Caki2 (cell line): ENCODE results near the gene OR2A2. TPM values are rescaled to one million over a fixed set of nuclear protein-coding genes. Genes with fewer than 3 reads are reported as not detected.
"Not testable (repeated sequence)": the region's sequence is repeated elsewhere in the genome, so short reads cannot be mapped to it uniquely, and the experiment has no call there.

Experiments used
- DNase-seq: peaks from one replicate; pipeline ENCODE4 v3.0.0-alpha.2; 2015; ENCODE audit warnings: low read depth
- in situ Hi-C: cut with HindIII; loops from 2 replicates; pipeline ENCODE4 v1.10.0; 2016; ENCODE audit warnings: low sequenced_read_pairs, low pct_unique_long_range_greater_than_20kb, mixed read lengths
- total RNA-seq: library from RNA; depleted of rRNA; stranded (reverse); fragments of >200 nt; shearing (Covaris generic); gene quantifications from 2 replicates; pipeline ENCODE4 v1.2.3, GENCODE V29; 2014; ENCODE audit warnings: low replicate concordance; rRNA removed

Gene OR2A2
- not detected in 2 replicates for total RNA-seq

GRCh38 chr7:144109283-144109682 lies at the start of gene OR2A2:
Gene OR2A2 (plus strand): TSS chr7:144109583. CDS start chr7:144109583, 0 bp downstream.
- in situ Hi-C loops = no loop called here
- DNase-seq = no peak

- in situ Hi-C loops = no loop called here
- no peak for DNase-seq
Measured at GRCh38 chr7:144063710-144064109, 45.7 kb upstream of the OR2A2 start.

GRCh38 chr7:144069511-144069910 lies 39.9 kb upstream of the OR2A2 start, which contains the start of gene OR2A25:
Gene OR2A25 (plus strand): TSS chr7:144069811. CDS start chr7:144074220, 4,409 bp downstream.
- in situ Hi-C loops = no loop called here
- no peak for DNase-seq

GRCh38 chr7:144069953-144070352 lies 39.4 kb upstream of the OR2A2 start:
- in situ Hi-C loops = no loop called here
- no peak for DNase-seq

- DNase-seq = no peak
- in situ Hi-C loops = no loop called here
Measured at GRCh38 chr7:144074374-144074773, 35.0 kb upstream of the OR2A2 start.

GRCh38 chr7:144085978-144086377 lies 23.4 kb upstream of the OR2A2 start, which contains the start of gene OR2A12:
Gene OR2A12 (plus strand): TSS chr7:144086278. CDS start chr7:144095108, 8,830 bp downstream.
- in situ Hi-C loops = no loop called here
- no peak for DNase-seq

GRCh38 chr7:144086730-144087129 lies 22.7 kb upstream of the OR2A2 start:
- DNase-seq = no peak
- in situ Hi-C loops = no loop called here

DNA sequence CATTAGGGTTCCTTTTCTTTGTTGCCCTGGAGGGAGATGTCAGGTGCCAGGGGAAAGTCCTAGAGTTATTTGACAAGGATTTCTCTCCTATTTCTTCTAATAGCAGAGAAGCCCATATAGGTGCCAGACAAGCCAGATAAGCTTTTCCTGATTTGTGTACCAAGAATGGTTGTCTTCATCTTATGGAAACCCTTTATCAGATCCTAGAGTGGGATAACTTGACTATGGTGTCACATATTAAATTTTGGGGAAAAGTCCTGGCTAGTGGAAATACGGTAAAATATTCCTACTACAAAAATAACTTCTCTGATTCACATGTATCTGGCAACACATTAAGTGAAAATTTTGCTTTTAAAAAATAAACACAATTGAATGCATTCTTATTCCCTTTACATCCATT lies 22.2 kb upstream of the OR2A2 start:
- DNase-seq = no peak
- in situ Hi-C loops = no loop called here

GRCh38 chr7:144090667-144091066 lies 18.7 kb upstream of the OR2A2 start:
- in situ Hi-C loops = no loop called here
- DNase-seq = no peak

- in situ Hi-C loops = no loop called here
- DNase-seq = no peak
Measured at GRCh38 chr7:144098776-144099175, 10.6 kb upstream of the OR2A2 start.

DNA sequence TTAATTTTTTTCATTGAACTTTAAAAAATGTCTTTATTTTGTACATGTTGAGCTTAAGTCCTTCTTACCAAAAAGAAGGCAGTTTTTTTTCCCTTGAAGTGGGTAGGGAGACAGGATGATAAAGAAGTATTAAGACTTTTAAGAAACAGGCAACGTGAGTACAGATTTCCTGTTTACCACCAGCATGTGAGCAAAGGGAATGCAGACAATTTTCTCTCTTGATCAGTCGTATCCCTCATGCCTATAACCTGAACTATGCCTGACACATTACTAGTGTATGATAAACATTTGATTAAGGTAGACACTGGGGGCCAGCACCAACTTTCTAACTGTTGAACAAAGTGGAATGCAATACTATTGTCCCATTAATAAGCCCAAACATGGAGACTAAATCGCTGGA lies 8.8 kb upstream of the OR2A2 start:
- no peak for DNase-seq
- in situ Hi-C loops = no loop called here

DNA sequence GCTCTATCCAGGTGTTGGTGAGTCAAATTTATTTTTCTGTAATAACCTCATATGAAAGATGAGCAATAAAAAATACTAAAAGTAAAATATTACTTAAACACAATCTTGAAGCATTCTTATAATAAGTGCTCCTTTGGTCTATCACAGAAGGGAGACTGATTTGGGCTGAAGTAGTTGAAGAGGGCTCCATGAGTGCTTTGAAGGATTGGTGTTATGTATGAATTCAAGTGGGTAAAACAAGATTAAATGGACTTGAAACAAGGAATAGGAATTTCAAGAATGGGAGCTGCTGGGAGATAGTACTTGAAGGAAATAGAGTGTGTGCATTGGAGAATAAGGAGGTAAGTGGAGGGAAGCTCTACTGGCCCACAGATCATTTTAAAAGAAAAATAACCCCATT lies 7.3 kb upstream of the OR2A2 start:
- in situ Hi-C loops = no loop called here
- DNase-seq = no peak

- in situ Hi-C loops = no loop called here
- no peak for DNase-seq
Measured at GRCh38 chr7:144105211-144105610, 4.2 kb upstream of the OR2A2 start.

GRCh38 chr7:144110272-144110671 lies 889 bp downstream of the OR2A2 start:
- in situ Hi-C loops = no loop called here
- no peak for DNase-seq

DNA sequence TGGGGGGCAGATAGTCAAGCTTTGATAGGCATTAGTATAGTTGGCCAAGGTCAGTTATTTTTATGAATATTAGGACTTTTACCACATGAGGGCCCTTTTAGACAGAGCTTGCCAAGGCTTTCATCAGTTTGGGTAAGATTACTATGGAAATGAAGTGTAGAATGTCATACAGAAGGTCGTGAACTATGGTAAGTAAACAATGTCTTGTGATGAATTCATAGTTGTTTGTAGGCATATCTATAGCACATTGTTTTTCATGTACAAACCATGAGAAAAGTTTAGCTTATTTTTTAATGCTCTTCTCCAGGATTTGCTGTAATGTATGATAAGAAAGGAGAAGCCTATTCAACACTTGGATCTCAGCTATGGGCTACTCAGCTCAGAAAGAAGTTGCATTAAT lies 4.3 kb downstream of the OR2A2 start:
- in situ Hi-C loops = no loop called here
- DNase-seq = no peak

DNA sequence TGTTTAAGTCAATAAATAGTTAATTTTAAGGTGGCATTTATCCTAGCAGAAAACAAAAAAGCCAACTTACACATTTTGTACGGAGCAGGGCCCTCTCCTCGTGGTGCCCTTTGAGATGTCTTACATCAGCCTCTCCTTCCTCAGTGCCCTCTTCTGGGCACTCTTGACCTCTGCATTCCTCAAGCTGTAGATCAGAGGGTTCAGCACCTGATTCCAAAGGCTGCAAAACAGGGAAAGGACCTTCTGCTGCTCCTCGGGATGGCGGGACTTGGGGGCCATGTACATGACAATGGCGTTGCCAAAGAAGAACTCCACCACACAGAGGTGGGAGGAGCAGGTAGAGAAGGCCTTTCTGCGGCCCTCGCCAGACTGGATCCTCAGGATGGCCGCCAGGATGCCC lies 9.0 kb downstream of the OR2A2 start:
- DNase-seq = no peak
- in situ Hi-C loops = no loop called here

DNA sequence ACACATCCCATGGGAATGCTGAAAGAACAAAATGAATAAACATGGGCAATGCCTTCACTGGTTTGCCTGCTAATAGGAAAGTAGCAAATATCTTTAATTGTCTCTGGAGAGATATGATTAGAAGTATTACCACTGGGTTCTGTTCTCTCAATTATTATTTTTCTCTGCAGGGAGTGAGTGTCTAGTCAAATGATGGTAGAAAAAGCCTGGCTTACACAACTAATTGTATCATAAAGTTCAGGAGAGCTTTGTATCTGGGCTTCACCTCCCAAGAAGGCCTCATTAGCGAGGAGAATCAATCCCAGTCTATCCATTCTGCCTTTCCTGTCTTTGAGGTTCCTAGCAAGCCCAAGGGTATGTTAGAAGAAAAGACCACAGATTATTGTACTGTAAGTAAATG lies 13.5 kb downstream of the OR2A2 start, which contains the start of gene OR2A14:
Gene OR2A14 (plus strand): TSS at position 301 of the 400 bp plus-strand sequence. CDS start 5,937 bp downstream, outside the sequence.
- no peak for DNase-seq
- in situ Hi-C loops = no loop called here

DNA sequence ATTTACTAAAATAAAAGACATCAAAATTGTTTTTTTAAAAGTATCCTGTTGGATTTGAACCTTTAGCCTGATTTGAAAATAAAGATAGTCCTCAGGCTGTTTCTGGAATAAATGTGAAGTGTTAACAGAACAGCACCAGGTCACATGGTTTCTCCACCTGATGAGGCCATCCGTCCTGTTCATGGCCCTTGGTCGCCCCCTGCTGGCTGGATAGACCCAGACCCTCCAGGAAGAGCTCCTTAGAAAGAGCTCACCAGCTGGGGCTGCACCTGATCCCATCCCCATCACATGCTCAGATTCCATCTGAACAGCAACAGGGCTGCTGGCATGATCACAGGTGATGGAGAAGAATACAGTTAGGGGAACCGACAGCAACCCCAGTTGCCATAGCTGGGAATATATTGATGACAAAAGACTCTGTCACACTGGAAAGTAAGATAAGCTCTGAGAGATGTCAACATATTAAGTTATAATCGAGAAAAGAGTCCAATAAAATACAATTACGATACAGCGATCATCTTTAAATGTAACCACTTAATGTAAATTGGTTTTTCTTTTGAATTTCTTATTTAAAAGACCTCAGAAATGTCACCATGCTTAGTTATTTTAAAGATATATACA lies 18.4 kb downstream of the OR2A2 start:
- in situ Hi-C loops = no loop called here
- peak; percentile 42 for DNase-seq

DNA sequence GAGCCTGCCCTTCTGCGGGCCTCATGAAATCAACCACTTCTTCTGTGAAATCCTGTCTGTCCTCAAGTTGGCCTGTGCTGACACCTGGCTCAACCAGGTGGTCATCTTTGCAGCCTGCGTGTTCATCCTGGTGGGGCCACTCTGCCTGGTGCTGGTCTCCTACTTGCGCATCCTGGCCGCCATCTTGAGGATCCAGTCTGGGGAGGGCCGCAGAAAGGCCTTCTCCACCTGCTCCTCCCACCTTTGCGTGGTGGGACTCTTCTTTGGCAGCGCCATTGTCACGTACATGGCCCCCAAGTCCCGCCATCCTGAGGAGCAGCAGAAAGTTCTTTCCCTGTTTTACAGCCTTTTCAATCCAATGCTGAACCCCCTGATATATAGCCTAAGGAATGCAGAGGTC lies 20.2 kb downstream of the OR2A2 start:
- in situ Hi-C loops, DNase-seq: not testable (repeated sequence)

DNA sequence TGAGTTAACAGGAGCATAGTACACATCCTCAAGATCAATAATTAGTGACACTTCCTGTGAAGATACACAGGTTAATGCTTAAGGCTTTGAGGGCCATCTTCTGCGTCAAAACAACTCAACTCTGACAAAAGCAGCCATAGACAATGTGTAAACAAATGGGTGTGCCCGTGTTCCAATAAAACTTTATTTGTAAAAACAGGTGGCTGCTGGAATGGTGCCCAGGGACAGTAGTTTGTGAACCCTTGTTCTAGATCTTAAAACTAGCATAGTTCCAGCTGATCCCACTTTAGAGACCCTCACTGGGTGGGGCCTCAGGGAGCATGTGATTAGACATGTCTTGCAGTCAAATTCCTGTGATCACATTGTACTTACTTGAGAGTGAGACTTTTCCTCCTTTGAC lies 21.3 kb downstream of the OR2A2 start:
- DNase-seq = no peak
- in situ Hi-C loops = no loop called here
